NCI-H2227 (cell line): ENCODE data around the gene MS4A1.
"Not testable (repeated sequence)": the region's sequence is repeated elsewhere in the genome, so short reads cannot be mapped to it uniquely, and the experiment has no call there.

Experiments used
- DNase-seq: peaks from one replicate; lab custom pipeline; 2025; ENCODE audit not compliant: unreplicated experiment; lab: John Stamatoyannopoulos, UW

MS4A1 gene

GRCh38 chr11:60455531-60456042 lies at the start of gene MS4A1:
Gene MS4A1 (plus strand): TSS chr11:60455847. CDS start chr11:60462375, 6,528 bp downstream.
- DNase-seq = no peak

GRCh38 chr11:60420015-60420414 lies 35.6 kb upstream of the MS4A1 start:
- DNase-seq = no peak

- DNase-seq = no peak
Observed at GRCh38 chr11:60422609-60423008, 33.0 kb upstream of the MS4A1 start.

GRCh38 chr11:60428517-60428916 lies 27.1 kb upstream of the MS4A1 start:
- no peak for DNase-seq

- no peak for DNase-seq
Observed at GRCh38 chr11:60429272-60429671, 26.4 kb upstream of the MS4A1 start, which contains the start of gene MS4A5. Gene MS4A5 (plus strand): TSS chr11:60429572. CDS start chr11:60429675, 103 bp downstream.

- DNase-seq = no peak
Observed at GRCh38 chr11:60431251-60431650, 24.4 kb upstream of the MS4A1 start.

GRCh38 chr11:60433401-60433800 lies 22.2 kb upstream of the MS4A1 start:
- no peak for DNase-seq

GRCh38 chr11:60447070-60447469 lies 8.6 kb upstream of the MS4A1 start:
- no peak for DNase-seq

GRCh38 chr11:60447846-60448245 lies 7.8 kb upstream of the MS4A1 start:
- DNase-seq = no peak

- DNase-seq = not testable (repeated sequence)
Observed at GRCh38 chr11:60451185-60451584, 4.5 kb upstream of the MS4A1 start.

GRCh38 chr11:60454212-60454611 lies 1.4 kb upstream of the MS4A1 start:
- DNase-seq = no peak

- DNase-seq = no peak
Observed at GRCh38 chr11:60457576-60457975, 1.9 kb downstream of the MS4A1 start.

GRCh38 chr11:60459345-60459744 lies 3.7 kb downstream of the MS4A1 start:
- DNase-seq = no peak

- DNase-seq = no peak
Observed at GRCh38 chr11:60468829-60469228, 13.2 kb downstream of the MS4A1 start.

GRCh38 chr11:60469723-60470122 lies 14.1 kb downstream of the MS4A1 start:
- DNase-seq = no peak

GRCh38 chr11:60477035-60477445 lies 21.4 kb downstream of the MS4A1 start:
- no peak for DNase-seq

- no peak for DNase-seq
Observed at GRCh38 chr11:60482361-60482760, 26.7 kb downstream of the MS4A1 start.

GRCh38 chr11:60485987-60486386 lies 30.3 kb downstream of the MS4A1 start:
- no peak for DNase-seq

- DNase-seq = no peak
Observed at GRCh38 chr11:60492488-60493009, 36.9 kb downstream of the MS4A1 start, which contains the start of gene MS4A12. Gene MS4A12 (plus strand): TSS chr11:60492778. CDS start chr11:60497319, 4,541 bp downstream.

- no peak for DNase-seq
Observed at GRCh38 chr11:60493454-60493853, 37.8 kb downstream of the MS4A1 start.

GRCh38 chr11:60498399-60498798 lies 42.8 kb downstream of the MS4A1 start:
- no peak for DNase-seq

- DNase-seq = no peak
Observed at GRCh38 chr11:60498853-60499252, 43.2 kb downstream of the MS4A1 start.

- no peak for DNase-seq
Observed at GRCh38 chr11:60500276-60500910, 44.7 kb downstream of the MS4A1 start.
